NOMO-1 treated with DMSO at 0.1 percent for 48 hours (cell line): ENCODE data around the gene ELOA.
A peak's percentile ranks its signal among the peaks of the same experiment; 100 is the strongest.
"Not testable (repeated sequence)": the region's sequence is repeated elsewhere in the genome, so short reads cannot be mapped to it uniquely, and the experiment has no call there.

Source experiments
- DNase-seq: peaks from one replicate; lab custom pipeline; 2025; ENCODE audit not compliant: unreplicated experiment; lab: John Stamatoyannopoulos, UW

The ELOA gene

GRCh38 chr1:23732363-23733224 is 10.7 kb upstream of the ELOA start:
- DNase-seq: no peak

- DNase-seq: not testable (repeated sequence)
Measured at GRCh38 chr1:23733281-23733680, 10.0 kb upstream of the ELOA start.

- DNase-seq: no peak
Measured at GRCh38 chr1:23736437-23737134, 6.7 kb upstream of the ELOA start.

- DNase-seq: no peak
Measured at GRCh38 chr1:23741609-23742008, 1.7 kb upstream of the ELOA start.

- DNase-seq: peak; percentile 33
Measured at GRCh38 chr1:23742670-23743286, 493 bp upstream of the ELOA start.

DNA sequence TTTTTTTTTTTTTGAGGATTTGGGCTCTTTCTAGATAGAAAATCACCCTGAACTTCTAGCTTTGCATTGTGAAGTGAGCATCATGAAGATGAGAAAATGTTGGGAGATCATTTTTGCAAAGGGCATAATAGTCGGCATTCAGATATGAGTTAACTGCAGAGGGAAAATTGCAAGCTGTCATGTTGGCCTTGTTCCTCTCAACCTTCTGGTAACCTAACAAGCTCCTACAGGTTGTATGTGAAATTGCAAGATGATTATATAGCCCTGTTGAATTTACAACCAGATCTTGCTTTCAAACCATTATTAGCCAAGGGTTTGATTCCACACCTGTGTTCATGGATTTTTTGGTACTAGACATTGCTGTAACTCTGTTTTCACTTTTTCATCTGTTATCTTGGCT is 2.2 kb downstream of the ELOA start:
- peak; percentile 35 for DNase-seq

DNA sequence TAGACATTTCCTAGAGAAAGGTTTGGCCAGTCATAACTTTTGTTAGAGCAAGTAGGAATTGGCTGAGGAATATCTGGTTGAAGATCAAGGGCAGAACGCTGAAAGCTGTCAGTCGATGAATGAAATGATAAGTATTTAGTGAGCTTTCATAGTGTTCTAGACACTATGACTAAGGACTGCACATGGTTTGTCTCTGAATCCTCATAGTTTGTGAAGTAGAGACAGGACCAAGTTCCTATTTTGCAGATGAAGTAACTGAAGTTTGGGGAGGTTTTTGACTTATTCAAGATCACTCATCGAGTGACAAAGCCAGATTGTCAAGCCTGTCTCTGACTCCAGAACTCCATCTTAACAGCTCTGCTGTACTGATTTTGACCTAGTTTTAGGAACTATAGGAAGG is 4.7 kb downstream of the ELOA start:
- DNase-seq: no peak

GRCh38 chr1:23751050-23751814 is 8.0 kb downstream of the ELOA start:
- DNase-seq: peak; percentile 32

- DNase-seq: no peak
Measured at GRCh38 chr1:23751815-23752200, 8.5 kb downstream of the ELOA start.

- DNase-seq: no peak
Measured at GRCh38 chr1:23752909-23753308, 9.6 kb downstream of the ELOA start.

DNA sequence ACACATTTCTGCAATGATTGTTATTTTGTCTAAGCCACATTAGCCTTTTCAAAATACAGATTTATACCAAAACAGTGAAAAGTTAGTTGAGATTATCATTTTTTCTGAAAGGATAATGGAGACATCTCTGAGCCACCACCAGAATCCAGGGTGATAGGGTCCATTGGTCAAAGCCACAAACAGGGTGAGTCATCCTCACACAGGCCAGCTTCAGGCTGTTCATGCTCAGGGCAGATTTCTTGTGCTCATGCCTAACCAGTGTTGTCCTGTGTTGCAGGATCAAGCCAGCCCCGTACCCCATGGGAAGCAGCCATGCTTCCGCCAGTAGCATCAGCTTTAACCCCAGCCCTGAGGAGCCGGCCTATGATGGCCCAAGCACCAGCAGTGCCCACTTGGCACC is 13.4 kb downstream of the ELOA start:
- DNase-seq: no peak

- no peak for DNase-seq
Measured at GRCh38 chr1:23757812-23758211, 14.5 kb downstream of the ELOA start.

GRCh38 chr1:23759277-23759676 is 16.0 kb downstream of the ELOA start:
- no peak for DNase-seq

GRCh38 chr1:23763041-23763577 is 19.8 kb downstream of the ELOA start:
- DNase-seq: no peak

DNA sequence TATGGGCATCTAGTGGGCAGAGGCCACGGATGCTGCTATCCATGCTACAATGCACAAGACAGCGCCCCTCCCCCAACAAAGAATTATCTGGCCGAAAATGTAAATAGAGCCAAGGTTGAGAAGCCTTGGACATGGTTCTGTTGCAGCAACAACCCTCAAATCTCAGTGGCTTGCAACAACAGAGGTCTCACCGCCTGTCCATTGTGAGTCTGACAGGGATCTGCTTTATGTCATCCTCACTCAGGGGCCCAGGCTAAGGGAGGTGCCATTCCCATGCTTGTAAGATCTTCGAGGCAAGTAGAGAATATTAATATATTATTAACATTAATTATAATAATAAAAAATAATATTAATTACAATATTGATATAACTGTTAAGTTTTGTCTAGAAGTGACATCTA is 25.5 kb downstream of the ELOA start:
- no peak for DNase-seq

- DNase-seq: peak; percentile 59
Measured at GRCh38 chr1:23772049-23772853, 29.0 kb downstream of the ELOA start.

GRCh38 chr1:23772854-23773242 is 29.6 kb downstream of the ELOA start:
- DNase-seq: no peak

GRCh38 chr1:23774174-23774880 is 31.1 kb downstream of the ELOA start:
- no peak for DNase-seq

GRCh38 chr1:23776217-23776616 is 32.9 kb downstream of the ELOA start:
- no peak for DNase-seq
